ENCODE data around the gene RASGRF1.
"Not testable (repeated sequence)": the region's sequence is repeated elsewhere in the genome, so short reads cannot be mapped to it uniquely, and the experiment has no call there.

RASGRF1 gene

GRCh38 chr15:79115986-79116665 lies 25.5 kb upstream of the RASGRF1 start:
- TF ChIP-seq, protein P1, sequence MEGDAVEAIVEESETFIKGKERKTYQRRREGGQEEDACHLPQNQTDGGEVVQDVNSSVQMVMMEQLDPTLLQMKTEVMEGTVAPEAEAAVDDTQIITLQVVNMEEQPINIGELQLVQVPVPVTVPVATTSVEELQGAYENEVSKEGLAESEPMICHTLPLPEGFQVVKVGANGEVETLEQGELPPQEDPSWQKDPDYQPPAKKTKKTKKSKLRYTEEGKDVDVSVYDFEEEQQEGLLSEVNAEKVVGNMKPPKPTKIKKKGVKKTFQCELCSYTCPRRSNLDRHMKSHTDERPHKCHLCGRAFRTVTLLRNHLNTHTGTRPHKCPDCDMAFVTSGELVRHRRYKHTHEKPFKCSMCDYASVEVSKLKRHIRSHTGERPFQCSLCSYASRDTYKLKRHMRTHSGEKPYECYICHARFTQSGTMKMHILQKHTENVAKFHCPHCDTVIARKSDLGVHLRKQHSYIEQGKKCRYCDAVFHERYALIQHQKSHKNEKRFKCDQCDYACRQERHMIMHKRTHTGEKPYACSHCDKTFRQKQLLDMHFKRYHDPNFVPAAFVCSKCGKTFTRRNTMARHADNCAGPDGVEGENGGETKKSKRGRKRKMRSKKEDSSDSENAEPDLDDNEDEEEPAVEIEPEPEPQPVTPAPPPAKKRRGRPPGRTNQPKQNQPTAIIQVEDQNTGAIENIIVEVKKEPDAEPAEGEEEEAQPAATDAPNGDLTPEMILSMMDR (IDR thresholded peaks at IDR 0.05; ENCODE audit: extremely low read depth, missing control alignments), result no peak
- DNase-seq (ENCODE audit: low spot score), result no peak

GRCh38 chr15:79113831-79114230 lies 23.3 kb upstream of the RASGRF1 start:
- TF ChIP-seq, protein P1 (IDR thresholded peaks at IDR 0.05; ENCODE audit: extremely low read depth, missing control alignments), result no peak
- no peak for DNase-seq (ENCODE audit: low spot score)

- DNase-seq (ENCODE audit: low spot score), result not testable (repeated sequence)
Observed at GRCh38 chr15:79111404-79111803, 20.8 kb upstream of the RASGRF1 start.

DNA sequence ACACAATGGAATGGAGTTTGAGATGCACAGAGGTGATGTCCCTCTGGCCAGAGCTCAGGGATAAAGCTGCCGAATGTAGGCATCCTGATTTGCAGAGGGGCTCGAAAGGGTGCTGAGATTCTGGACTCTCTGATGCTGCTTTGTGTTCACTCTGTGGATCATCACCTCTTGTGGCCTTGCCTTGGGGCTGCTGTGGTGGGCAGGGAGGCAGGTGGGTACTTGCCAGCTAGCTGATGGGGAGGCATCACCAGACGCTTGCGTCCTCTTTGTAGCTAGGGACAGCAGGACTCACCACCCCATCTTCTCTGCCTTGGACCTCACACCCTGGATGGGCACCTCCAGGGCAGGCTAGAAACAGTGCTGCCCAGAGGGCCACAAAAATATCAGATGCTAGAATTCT lies 14.6 kb upstream of the RASGRF1 start:
- TF ChIP-seq, protein P1 (IDR thresholded peaks at IDR 0.05; ENCODE audit: extremely low read depth, missing control alignments), result no peak

DNA sequence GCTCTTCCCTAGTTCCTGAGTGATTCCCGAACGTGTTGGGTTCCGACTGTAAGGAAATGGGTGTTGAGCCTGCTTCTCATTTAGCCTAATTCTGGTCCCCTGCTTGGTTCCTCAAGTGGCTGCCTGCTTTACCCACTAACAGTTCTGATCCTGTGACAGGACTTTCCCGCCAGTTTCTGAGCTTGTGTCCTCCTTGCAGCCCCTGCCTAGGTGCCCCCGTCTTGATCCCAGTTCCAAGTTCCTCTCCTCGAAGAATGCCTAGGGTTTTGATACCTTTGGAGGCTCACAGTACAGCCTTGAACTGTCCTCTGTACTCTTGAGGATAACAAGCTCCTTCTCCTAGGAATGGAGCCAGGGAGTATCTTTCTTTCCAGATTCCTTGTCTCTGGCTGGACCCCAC lies 12.0 kb upstream of the RASGRF1 start:
- DNase-seq (ENCODE audit: low spot score), result no peak
- TF ChIP-seq, protein P1 (IDR thresholded peaks at IDR 0.05; ENCODE audit: extremely low read depth, missing control alignments), result no peak

More for the DNA sequence above, 14.6 kb upstream of the RASGRF1 start:
- DNase-seq (ENCODE audit: low spot score), result no peak

DNA sequence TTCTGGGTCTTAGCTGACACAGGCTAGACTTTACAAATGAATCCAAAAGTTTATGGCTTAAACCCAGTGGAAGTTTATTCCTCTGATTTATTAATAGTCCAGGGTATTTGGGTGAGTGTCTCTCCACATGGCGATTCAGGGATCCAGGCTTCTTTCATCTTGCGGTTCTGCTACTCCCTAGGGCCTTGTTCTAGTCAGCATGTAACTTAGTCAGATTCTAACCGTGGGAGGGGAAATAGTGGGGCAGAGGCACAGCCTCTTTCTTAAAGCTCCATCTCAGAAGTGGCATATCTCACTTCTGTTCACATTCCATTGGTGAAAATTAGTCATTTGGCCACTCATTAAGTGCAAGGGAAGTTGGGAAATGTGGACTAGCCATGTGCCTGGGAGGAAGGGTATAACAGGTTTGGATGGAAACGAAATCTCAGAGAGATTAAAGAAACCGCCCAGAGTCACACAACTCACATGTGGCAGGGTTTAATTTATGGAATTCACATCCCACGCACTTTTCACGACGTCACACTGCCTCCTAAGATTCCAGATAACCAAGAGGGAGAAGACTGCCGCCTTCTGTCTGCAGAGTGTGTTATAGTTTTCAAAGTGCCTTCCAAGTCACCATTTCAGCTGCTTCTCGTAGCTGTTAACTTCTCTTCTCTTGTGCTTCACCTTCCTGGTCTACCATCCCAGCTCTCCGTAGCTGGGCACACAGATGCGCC lies 11.4 kb upstream of the RASGRF1 start:
- DNase-seq (ENCODE audit: low spot score), result no peak
- TF ChIP-seq, protein P1 (IDR thresholded peaks at IDR 0.05; ENCODE audit: extremely low read depth, missing control alignments), result no peak

DNA sequence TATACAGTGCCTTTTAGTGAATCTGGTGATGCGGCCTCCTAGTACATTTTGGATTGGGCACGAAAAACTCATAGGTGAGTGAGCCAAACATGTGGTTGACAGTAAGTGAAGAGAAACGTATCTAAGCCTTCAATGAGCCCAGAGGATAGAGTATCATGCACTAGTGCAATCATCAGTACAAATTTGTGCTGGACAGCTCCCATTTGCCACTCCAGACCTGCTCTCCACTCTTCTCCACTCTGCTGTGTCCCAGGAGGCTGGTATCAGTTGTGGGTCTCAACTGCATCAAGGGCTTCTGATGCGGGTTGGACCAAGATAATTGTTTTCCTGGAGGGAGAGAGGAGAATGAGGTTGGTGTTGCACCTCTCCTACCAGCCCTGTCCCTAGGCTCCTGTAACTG lies 9.1 kb upstream of the RASGRF1 start:
- DNase-seq (ENCODE audit: low spot score), result no peak
- TF ChIP-seq, protein P1 (IDR thresholded peaks at IDR 0.05; ENCODE audit: extremely low read depth, missing control alignments), result no peak
